NB4 (cell line): ENCODE measurements around the gene GSTCD.

Source experiments
- MAX ChIP-seq: IDR thresholded peaks from 2 replicates; pipeline ENCODE4 v1.6.1; 2011; ENCODE audit warnings: low read depth, low read length
- POLR2A ChIP-seq: IDR thresholded peaks from 2 replicates; pipeline ENCODE4 v1.6.1; 2011; ENCODE audit warnings: mild to moderate bottlenecking; ENCODE audit not compliant: insufficient read length; ENCODE audit errors: extremely low read depth
- TF ChIP-seq, protein P1 (sequence below): IDR thresholded peaks from one replicate; pipeline ENCODE4 v1.5.1; 2012; ENCODE audit warnings: low read depth, low read length

DNA sequence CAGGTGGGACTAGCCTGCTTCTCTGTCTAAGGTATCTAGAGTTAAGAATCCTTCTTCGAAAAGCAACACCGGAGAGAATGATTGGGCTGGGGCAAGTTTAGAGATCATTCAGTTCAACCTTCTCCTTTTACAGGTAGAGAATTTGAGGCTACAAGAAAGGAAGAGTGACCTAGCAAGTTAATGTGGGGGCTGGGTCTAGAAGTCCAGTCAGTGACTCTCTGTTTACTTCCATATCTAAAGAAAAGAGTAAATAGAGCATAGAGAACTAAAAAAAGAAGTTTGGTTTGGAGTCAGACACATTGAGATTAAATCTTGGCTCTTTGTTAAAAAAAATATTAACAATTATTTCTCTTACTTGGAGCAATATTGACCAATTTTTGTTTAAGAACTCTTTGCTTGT is 122.6 kb downstream of the GSTCD start:
- no peak for TF ChIP-seq MAX
- TF ChIP-seq POLR2A, result no peak
- TF ChIP-seq, protein P1, sequence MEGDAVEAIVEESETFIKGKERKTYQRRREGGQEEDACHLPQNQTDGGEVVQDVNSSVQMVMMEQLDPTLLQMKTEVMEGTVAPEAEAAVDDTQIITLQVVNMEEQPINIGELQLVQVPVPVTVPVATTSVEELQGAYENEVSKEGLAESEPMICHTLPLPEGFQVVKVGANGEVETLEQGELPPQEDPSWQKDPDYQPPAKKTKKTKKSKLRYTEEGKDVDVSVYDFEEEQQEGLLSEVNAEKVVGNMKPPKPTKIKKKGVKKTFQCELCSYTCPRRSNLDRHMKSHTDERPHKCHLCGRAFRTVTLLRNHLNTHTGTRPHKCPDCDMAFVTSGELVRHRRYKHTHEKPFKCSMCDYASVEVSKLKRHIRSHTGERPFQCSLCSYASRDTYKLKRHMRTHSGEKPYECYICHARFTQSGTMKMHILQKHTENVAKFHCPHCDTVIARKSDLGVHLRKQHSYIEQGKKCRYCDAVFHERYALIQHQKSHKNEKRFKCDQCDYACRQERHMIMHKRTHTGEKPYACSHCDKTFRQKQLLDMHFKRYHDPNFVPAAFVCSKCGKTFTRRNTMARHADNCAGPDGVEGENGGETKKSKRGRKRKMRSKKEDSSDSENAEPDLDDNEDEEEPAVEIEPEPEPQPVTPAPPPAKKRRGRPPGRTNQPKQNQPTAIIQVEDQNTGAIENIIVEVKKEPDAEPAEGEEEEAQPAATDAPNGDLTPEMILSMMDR, result no peak
